AG04450 (cell line): Measurements from ENCODE around the gene AAGAB. TPM values are rescaled to one million over a fixed set of nuclear protein-coding genes. Genes with fewer than 3 reads are reported as not detected.

Source experiments
- CTCF ChIA-PET: fragments of 300-600, 350-600 bp; formaldehyde crosslinking; extraction: SDS; loops from one replicate; lab custom pipeline; 2022; ENCODE audit warnings: antibody characterized with exemption, inconsistent platforms; lab: Charles Lee
- POLR2A ChIA-PET: fragments of 350-600 bp; formaldehyde crosslinking; extraction: SDS; loops from one replicate; lab custom pipeline; 2021; ENCODE audit warnings: antibody characterized with exemption, inconsistent platforms; lab: Yijun Ruan, JAX
- DNase-seq: peaks from one replicate; pipeline ENCODE4 v3.0.0-alpha.2; 2011; ENCODE audit warnings: low read depth, low spot score
- H3K27ac ChIP-seq: one replicate; pipeline ENCODE4 v1.5.1; 2012; ENCODE audit warnings: low read depth, low read length, control low read depth
- H3K27me3 ChIP-seq: one replicate; pipeline ENCODE4 v1.6.0; 2012; ENCODE audit warnings: low read length; ENCODE audit not compliant: control insufficient read depth, insufficient read depth
- H3K4me3 ChIP-seq: 2 replicates; pipeline ENCODE4 v1.5.1; 2011; ENCODE audit warnings: mild to moderate bottlenecking, low read depth, low read length, control low read depth
- H3K9me3 ChIP-seq: 2 replicates; pipeline ENCODE4 v1.5.1; 2012; ENCODE audit warnings: low read length; ENCODE audit not compliant: control insufficient read depth, insufficient read depth
- CTCF ChIP-seq: IDR thresholded peaks from 2 replicates; pipeline ENCODE4 v1.5.1; 2011; ENCODE audit warnings: low read depth, low read length, control low read depth, inconsistent platforms
- polyA plus RNA-seq: library from polyadenylated mRNA; depleted of rRNA; stranded (reverse); fragments of >200 nt; gene quantifications from 2 replicates; pipeline ENCODE4 v1.2.3, GENCODE V29; 2011

The AAGAB gene
- polyA plus RNA-seq, 1 experiment, result 58.0 TPM

GRCh38 chr15:67179411-67179995, 75.0 kb downstream of the AAGAB start:
- TF ChIP-seq CTCF, result no peak
- Histone ChIP-seq H3K9me3 (no peaks in the 10 kb centered on the region; the same call in 1 of the 2 replicates), H3K27ac (peak overlapping the region; percentile 98), H3K27me3 (no peaks in the 10 kb centered on the region), H3K4me3 (no peak overlapping the region)
- CTCF ChIA-PET, result no interaction called here
- POLR2A ChIA-PET, result interaction anchor here (1.5 to 3.3 kb wide), 4 partner anchors 8 to 54 kb away, joined by 6 to 44 read pairs (median 14); no protein-coding TSS in a partner anchor
- DNase-seq, result no peak

- no peak for TF ChIP-seq CTCF
- CTCF ChIA-PET, result interaction anchor here (0.9 kb wide), 1 partner anchor 232 kb away, joined by 3 read pairs; no protein-coding TSS in a partner anchor
- no peak overlapping the region for H3K4me3 ChIP-seq
- peak; percentile 97 for DNase-seq
- no peaks in the 10 kb centered on the region for H3K27me3 ChIP-seq
- peak overlapping the region; percentile 98 for H3K27ac ChIP-seq
- H3K9me3 ChIP-seq, result no peaks in the 10 kb centered on the region; the same call in 1 of the 2 replicates
- POLR2A ChIA-PET, result interaction anchor here (0.7 to 3.3 kb wide), 21 partner anchors 9 to 232 kb away, joined by 3 to 44 read pairs (median 6); no protein-coding TSS in a partner anchor
These were observed 75.8 kb downstream of the AAGAB start for GRCh38 chr15:67178569-67179210.

GRCh38 chr15:67177752-67178151, 76.7 kb downstream of the AAGAB start:
- CTCF ChIA-PET, result interaction anchor here (0.9 kb wide), 1 partner anchor 231 kb away, joined by 3 read pairs; no protein-coding TSS in a partner anchor
- Histone ChIP-seq H3K27me3 (no peaks in the 10 kb centered on the region), H3K27ac (peak overlapping the region; percentile 98), H3K9me3 (no peaks in the 10 kb centered on the region; the same call in 1 of the 2 replicates), H3K4me3 (no peak overlapping the region)
- TF ChIP-seq CTCF, result no peak
- no peak for DNase-seq
- POLR2A ChIA-PET, result interaction anchor here (0.6 to 3.3 kb wide), 16 partner anchors 10 to 434 kb away, joined by 3 to 44 read pairs (median 6); no protein-coding TSS in a partner anchor

GRCh38 chr15:67176195-67176971, 78.1 kb downstream of the AAGAB start:
- POLR2A ChIA-PET, result interaction anchor here (1.0 to 3.3 kb wide), 2 partner anchors 8 to 29 kb away, joined by 3 to 44 read pairs; no protein-coding TSS in a partner anchor
- Histone ChIP-seq H3K9me3 (no peaks in the 10 kb centered on the region; the same call in 1 of the 2 replicates), H3K27ac (peak overlapping the region; percentile 98), H3K4me3 (no peak overlapping the region), H3K27me3 (no peaks in the 10 kb centered on the region)
- TF ChIP-seq CTCF, result no peak
- no peak for DNase-seq
- CTCF ChIA-PET, result no interaction called here
